ENCODE results near the gene TMEM140. TPM values are rescaled to one million over a fixed set of nuclear protein-coding genes. Genes with fewer than 3 reads are reported as not detected.
A peak's percentile ranks its signal among the peaks of the same experiment; 100 is the strongest.

The TMEM140 gene
- total RNA-seq, 4 donors from 2014 or later: 9.3 to 21.8 (median 16.0) TPM

GRCh38 chr7:135194494-135195095, 46.7 kb downstream of the TMEM140 start:
- Histone ChIP-seq H3K27me3 (no peaks in the 10 kb centered on the region), H3K4me1 (peaks cover 0 to 27% (median 0%) of the 10 kb centered on the region in 3 donors), H3K36me3 (peaks cover 0 to 96% of the 10 kb centered on the region in 2 donors), H3K27ac (peak overlapping the region; percentile 15 to 77 (median 74)), H3K4me3 (no peak overlapping the region), H3K9me3 (no peaks in the 10 kb centered on the region)
- TF ChIP-seq POLR2AphosphoS5 (IDR thresholded peaks at IDR 0.05): no peak
- no peak for TF ChIP-seq EP300 (IDR thresholded peaks at IDR 0.05)
- TF ChIP-seq CTCF (IDR thresholded peaks at IDR 0.05): no peak
- TF ChIP-seq POLR2A (IDR thresholded peaks at IDR 0.05): no peak
- ATAC-seq: no peak
- 72 to 84% methylated on average over 9 to 11 of the region's 12 CpGs for WGBS, 2 donors (ENCODE audit: low coverage in 1 of 2)

GRCh38 chr7:135195156-135195555, 47.3 kb downstream of the TMEM140 start:
- 92% methylated on average over 4 of the region's 4 CpGs; no CpG with 5 or more reads in 1 of the 2 donors for WGBS, 2 donors (ENCODE audit: low coverage in 1 of 2)
- Histone ChIP-seq H3K27ac (peak overlapping the region in 3 of 4 donors; percentile 73 to 77 (median 76)), H3K9me3 (no peaks in the 10 kb centered on the region), H3K27me3 (no peaks in the 10 kb centered on the region), H3K36me3 (peaks cover 0 to 96% of the 10 kb centered on the region in 2 donors), H3K4me3 (no peak overlapping the region), H3K4me1 (peaks cover 0 to 22% (median 0%) of the 10 kb centered on the region in 3 donors)
- ATAC-seq: no peak
- TF ChIP-seq EP300 (IDR thresholded peaks at IDR 0.05): no peak

- Histone ChIP-seq H3K36me3 (peaks cover 0 to 98% of the 10 kb centered on the region in 2 donors), H3K4me3 (no peak overlapping the region), H3K9me3 (no peaks in the 10 kb centered on the region), H3K27me3 (no peaks in the 10 kb centered on the region), H3K4me1 (peaks cover 0 to 18% (median 0%) of the 10 kb centered on the region in 3 donors), H3K27ac (no peak overlapping the region)
- no peak for TF ChIP-seq POLR2A (IDR thresholded peaks at IDR 0.05)
- TF ChIP-seq EP300 (IDR thresholded peaks at IDR 0.05): no peak
- TF ChIP-seq CTCF (IDR thresholded peaks at IDR 0.05): no peak
- TF ChIP-seq POLR2AphosphoS5 (IDR thresholded peaks at IDR 0.05): no peak
- 74 to 100% methylated on average over 4 to 6 of the region's 14 CpGs for WGBS, 2 donors (ENCODE audit: low coverage in 1 of 2)
- no peak for ATAC-seq
These were observed 48.2 kb downstream of the TMEM140 start for GRCh38 chr7:135195968-135196629.

- peaks cover 0 to 19% (median 0%) of the 10 kb centered on the region in 3 donors for H3K4me1 ChIP-seq
- H3K27ac ChIP-seq: no peak overlapping the region
- no peaks in the 10 kb centered on the region for H3K9me3 ChIP-seq
- no peak overlapping the region for H3K4me3 ChIP-seq
- H3K27me3 ChIP-seq: no peaks in the 10 kb centered on the region
- TF ChIP-seq POLR2A (IDR thresholded peaks at IDR 0.05): no peak
- TF ChIP-seq CTCF (IDR thresholded peaks at IDR 0.05): no peak
- no peak for TF ChIP-seq POLR2AphosphoS5 (IDR thresholded peaks at IDR 0.05)
- TF ChIP-seq EP300 (IDR thresholded peaks at IDR 0.05): no peak
- ATAC-seq: no peak
- H3K36me3 ChIP-seq: peaks cover 0 to 100% of the 10 kb centered on the region in 2 donors
- 80% methylated on average over 2 of the region's 2 CpGs; no CpG with 5 or more reads in 1 of the 2 donors for WGBS, 2 donors (ENCODE audit: low coverage in 1 of 2)
These were observed 49.5 kb downstream of the TMEM140 start for GRCh38 chr7:135197343-135197742.

DNA sequence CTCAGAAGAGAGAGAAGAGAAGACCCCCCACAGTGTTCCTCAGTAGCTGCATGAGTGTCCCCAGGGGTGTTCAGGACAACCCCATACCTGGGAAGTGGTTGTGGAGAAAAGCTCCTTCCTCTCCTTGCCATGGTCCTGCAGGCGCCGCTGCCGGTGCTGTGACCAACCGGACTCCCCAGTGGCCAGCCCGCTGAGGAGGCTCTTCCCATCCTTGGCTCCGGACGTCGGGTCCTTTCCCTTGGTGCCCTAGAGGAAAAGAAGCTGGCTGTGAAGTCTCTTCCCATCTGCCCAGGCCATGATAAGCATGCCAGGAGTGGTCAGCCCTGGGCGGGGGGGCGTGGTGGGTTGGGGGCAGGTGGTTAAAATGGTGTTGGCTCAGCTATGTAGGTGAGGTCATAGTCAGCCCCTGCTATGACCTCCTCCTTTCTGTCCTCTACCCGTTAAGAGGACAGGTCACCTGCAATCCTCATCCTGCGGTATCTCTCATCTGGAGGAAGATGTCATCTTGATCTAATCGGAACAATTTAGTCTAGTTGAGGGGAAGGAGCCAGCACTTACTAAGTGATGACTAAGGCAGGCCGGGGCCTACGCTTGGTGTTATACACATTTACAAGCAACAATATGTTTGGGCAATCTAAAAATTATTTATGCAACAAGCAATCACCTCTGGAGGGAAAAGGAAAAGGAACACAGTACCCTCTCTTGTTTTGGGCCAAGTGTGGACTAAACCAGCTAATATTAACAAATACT, 50.2 kb downstream of the TMEM140 start:
- H3K27ac ChIP-seq: no peak overlapping the region
- no peaks in the 10 kb centered on the region for H3K27me3 ChIP-seq
- no peak overlapping the region for H3K4me3 ChIP-seq
- 84 to 89% methylated on average over 3 to 5 of the region's 15 CpGs for WGBS, 2 donors (ENCODE audit: low coverage in 1 of 2)
- no peak for ATAC-seq
- H3K36me3 ChIP-seq: peaks cover 0 to 100% of the 10 kb centered on the region in 2 donors
- no peak for TF ChIP-seq POLR2A (IDR thresholded peaks at IDR 0.05)
- no peak for TF ChIP-seq CTCF (IDR thresholded peaks at IDR 0.05)
- TF ChIP-seq POLR2AphosphoS5 (IDR thresholded peaks at IDR 0.05): no peak
- no peak for TF ChIP-seq EP300 (IDR thresholded peaks at IDR 0.05)
- peaks cover 0 to 26% (median 0%) of the 10 kb centered on the region in 3 donors for H3K4me1 ChIP-seq
- no peaks in the 10 kb centered on the region for H3K9me3 ChIP-seq

Measured in gastroesophageal sphincter (tissue), 4 donors.